ENCODE data around the gene IQCK.
"Not testable (repeated sequence)": the region's sequence is repeated elsewhere in the genome, so short reads cannot be mapped to it uniquely, and the experiment has no call there.

Gene IQCK

GRCh38 chr16:19713697-19714096 lies 4.4 kb upstream of the IQCK start:
- Histone ChIP-seq H3K9me2 (replicated peaks; ENCODE audit: insufficient read depth, low read length) (no peaks in the 10 kb centered on the region), H3K27ac (ENCODE audit: low read depth, low read length) (no peak overlapping the region), H3K9me3 (ENCODE audit: insufficient read depth, low read length) (no peaks in the 10 kb centered on the region), H3F3A (ENCODE audit: insufficient read depth) (no peaks in the 10 kb centered on the region), H3K4me3 (ENCODE audit: insufficient read depth, low read length, poor library complexity, severe bottlenecking) (no peak overlapping the region), H3K9ac (ENCODE audit: low read length) (no peak overlapping the region), H2AFZ (ENCODE audit: low read depth, low read length, severe bottlenecking) (no peak overlapping the region), H4K20me1 (ENCODE audit: low read depth, low read length) (no peaks in the 10 kb centered on the region), H3K27me3 (ENCODE audit: low read length) (no peaks in the 10 kb centered on the region), H3K36me3 (ENCODE audit: low read length) (no peaks in the 10 kb centered on the region), H3K4me2 (ENCODE audit: low read depth, low read length, poor library complexity, severe bottlenecking) (no peak overlapping the region), H3K79me2 (ENCODE audit: insufficient read depth, low read length) (peaks cover 32% of the 10 kb centered on the region)
- TF ChIP-seq CTCF (IDR thresholded peaks at IDR 0.05; ENCODE audit: insufficient read depth, low read length, poor library complexity, severe bottlenecking), result no peak
- no peak for TF ChIP-seq EZH2phosphoT487 (conservative IDR thresholded peaks at IDR 0.05; ENCODE audit: low read length)

GRCh38 chr16:19715566-19715965 lies 2.5 kb upstream of the IQCK start:
- H3K36me3 ChIP-seq (ENCODE audit: low read length), result no peaks in the 10 kb centered on the region
- peaks cover 32% of the 10 kb centered on the region for H3K79me2 ChIP-seq (ENCODE audit: insufficient read depth, low read length)
- H4K20me1 ChIP-seq (ENCODE audit: low read depth, low read length), result no peaks in the 10 kb centered on the region
- no peak overlapping the region for H3K4me3 ChIP-seq (ENCODE audit: insufficient read depth, low read length, poor library complexity, severe bottlenecking)
- no peaks in the 10 kb centered on the region for H3F3A ChIP-seq (ENCODE audit: insufficient read depth)
- H3K9me3 ChIP-seq (ENCODE audit: insufficient read depth, low read length), result no peaks in the 10 kb centered on the region
- H3K9me2 ChIP-seq (replicated peaks; ENCODE audit: insufficient read depth, low read length), result no peaks in the 10 kb centered on the region
- no peak overlapping the region for H3K27ac ChIP-seq (ENCODE audit: low read depth, low read length)
- no peak overlapping the region for H2AFZ ChIP-seq (ENCODE audit: low read depth, low read length, severe bottlenecking)
- TF ChIP-seq EZH2phosphoT487 (conservative IDR thresholded peaks at IDR 0.05; ENCODE audit: low read length), result no peak
- TF ChIP-seq CTCF (IDR thresholded peaks at IDR 0.05; ENCODE audit: insufficient read depth, low read length, poor library complexity, severe bottlenecking), result no peak
- no peaks in the 10 kb centered on the region for H3K27me3 ChIP-seq (ENCODE audit: low read length)
- H3K9ac ChIP-seq (ENCODE audit: low read length), result no peak overlapping the region
- H3K4me2 ChIP-seq (ENCODE audit: low read depth, low read length, poor library complexity, severe bottlenecking), result no peak overlapping the region

- Histone ChIP-seq H3K27me3 (ENCODE audit: low read length) (no peaks in the 10 kb centered on the region), H3K9ac (ENCODE audit: low read length) (0 out of 2 replicates have a peak overlapping the region, but pooled peaks have one; percentile 5), H3K4me2 (ENCODE audit: low read depth, low read length, poor library complexity, severe bottlenecking) (peak overlapping the region; percentile 66), H3K4me3 (ENCODE audit: insufficient read depth, low read length, poor library complexity, severe bottlenecking) (no peak overlapping the region), H3K36me3 (ENCODE audit: low read length) (no peaks in the 10 kb centered on the region), H3K9me3 (ENCODE audit: insufficient read depth, low read length) (no peaks in the 10 kb centered on the region), H3K79me2 (ENCODE audit: insufficient read depth, low read length) (peaks cover 32% of the 10 kb centered on the region), H4K20me1 (ENCODE audit: low read depth, low read length) (no peaks in the 10 kb centered on the region), H3K27ac (ENCODE audit: low read depth, low read length) (no peak overlapping the region), H2AFZ (ENCODE audit: low read depth, low read length, severe bottlenecking) (no peak overlapping the region), H3F3A (ENCODE audit: insufficient read depth) (no peaks in the 10 kb centered on the region), H3K9me2 (replicated peaks; ENCODE audit: insufficient read depth, low read length) (no peaks in the 10 kb centered on the region)
- TF ChIP-seq EZH2phosphoT487 (conservative IDR thresholded peaks at IDR 0.05; ENCODE audit: low read length) (no peak), CTCF (IDR thresholded peaks at IDR 0.05; ENCODE audit: insufficient read depth, low read length, poor library complexity, severe bottlenecking) (no peak)
These were observed 1.9 kb upstream of the IQCK start for GRCh38 chr16:19716183-19716582.

- H3K79me2 ChIP-seq (ENCODE audit: insufficient read depth, low read length), result peaks cover 32% of the 10 kb centered on the region
- H3K9ac ChIP-seq (ENCODE audit: low read length), result peak overlapping the region; percentile 92
These were observed 1.3 kb upstream of the IQCK start for GRCh38 chr16:19716728-19717127.

More at GRCh38 chr16:19716728-19717127, 1.3 kb upstream of the IQCK start:
- not testable (repeated sequence) for H3K36me3 ChIP-seq (ENCODE audit: low read length); H3K27ac ChIP-seq (ENCODE audit: low read depth, low read length); H3K9me2 ChIP-seq (replicated peaks; ENCODE audit: insufficient read depth, low read length); H3F3A ChIP-seq (ENCODE audit: insufficient read depth); H2AFZ ChIP-seq (ENCODE audit: low read depth, low read length, severe bottlenecking); H3K9me3 ChIP-seq (ENCODE audit: insufficient read depth, low read length); H3K27me3 ChIP-seq (ENCODE audit: low read length); H4K20me1 ChIP-seq (ENCODE audit: low read depth, low read length)
- Histone ChIP-seq H3K4me3 (ENCODE audit: insufficient read depth, low read length, poor library complexity, severe bottlenecking) (peak overlapping the region; percentile 97), H3K4me2 (ENCODE audit: low read depth, low read length, poor library complexity, severe bottlenecking) (peak overlapping the region; percentile 66)

Measured in SU-DHL-6 (cell line).